ENCODE results near the gene MLC1. TPM values are rescaled to one million over a fixed set of nuclear protein-coding genes. Genes with fewer than 3 reads are reported as not detected.
A peak's percentile ranks its signal among the peaks of the same experiment; 100 is the strongest.

The MLC1 gene
- 0.23 TPM for polyA plus RNA-seq (2012; ENCODE audit: missing spikeins)

DNA sequence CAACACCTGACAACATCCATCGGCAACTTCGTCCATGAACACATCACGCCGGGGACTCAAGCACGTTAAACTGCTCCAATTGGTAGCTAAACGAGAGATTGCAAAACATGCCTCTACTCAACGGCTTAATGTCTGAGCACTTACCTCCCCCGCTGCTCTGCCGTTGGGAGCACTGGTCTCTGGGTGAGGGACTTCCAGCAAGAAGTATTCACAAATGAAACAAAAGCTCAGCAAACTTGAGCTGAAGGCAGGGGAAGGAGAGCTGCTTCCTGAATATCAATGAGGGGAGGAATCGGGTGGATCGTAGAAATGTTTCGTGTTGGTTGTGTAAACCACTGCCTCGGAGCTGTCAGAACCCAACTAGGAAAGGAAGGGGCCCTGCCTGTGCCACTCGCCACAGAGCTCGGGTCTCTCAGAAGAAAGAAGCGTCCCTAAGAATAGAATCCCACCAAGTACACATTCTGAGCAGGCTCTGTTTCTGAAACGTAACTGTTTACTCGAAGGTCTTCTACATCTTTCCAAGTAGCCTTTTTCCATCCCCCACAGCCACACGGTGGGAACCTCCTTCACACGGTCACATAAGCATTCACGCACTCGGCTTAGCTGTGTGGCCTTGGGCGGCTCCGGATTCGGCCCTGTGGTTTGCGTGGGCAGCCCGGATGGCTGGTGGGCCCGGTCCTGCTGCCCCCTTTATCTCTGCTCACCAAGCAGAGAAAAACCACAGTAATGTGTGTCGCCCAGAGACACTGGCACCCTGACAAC is at the start of gene MLC1:
Gene MLC1 (minus strand): TSS at position 216 of the 762 bp plus-strand sequence. CDS start 524 bp downstream, outside the sequence.
- FAIRE-seq = peak; percentile 77
- DNase-seq (ENCODE audit: insufficient read length) = no peak
- TF ChIP-seq POLR2A (IDR thresholded peaks at IDR 0.05; ENCODE audit: low read depth, low read length) (no peak), TAF1 (IDR thresholded peaks at IDR 0.05; ENCODE audit: borderline replicate concordance, low read depth, low read length) (no peak), POLR2AphosphoS5 (IDR thresholded peaks at IDR 0.05; ENCODE audit: low read depth, low read length) (no peak)

GRCh38 chr22:50134481-50134880 is 49.3 kb upstream of the MLC1 start:
- no peak for TF ChIP-seq POLR2AphosphoS5 (IDR thresholded peaks at IDR 0.05; ENCODE audit: low read depth, low read length)
- no peak for TF ChIP-seq POLR2A (IDR thresholded peaks at IDR 0.05; ENCODE audit: low read depth, low read length)
- TF ChIP-seq TAF1 (IDR thresholded peaks at IDR 0.05; ENCODE audit: borderline replicate concordance, low read depth, low read length) = no peak
- no peak for FAIRE-seq
- no peak for DNase-seq (ENCODE audit: insufficient read length)

GRCh38 chr22:50131894-50132293 is 46.7 kb upstream of the MLC1 start:
- DNase-seq (ENCODE audit: insufficient read length) (no peak), FAIRE-seq (no peak)
- TF ChIP-seq POLR2AphosphoS5 (IDR thresholded peaks at IDR 0.05; ENCODE audit: low read depth, low read length) = no peak

GRCh38 chr22:50129121-50129736 is 44.0 kb upstream of the MLC1 start:
- FAIRE-seq = no peak
- TF ChIP-seq POLR2AphosphoS5 (IDR thresholded peaks at IDR 0.05; ENCODE audit: low read depth, low read length) (no peak), TAF1 (IDR thresholded peaks at IDR 0.05; ENCODE audit: borderline replicate concordance, low read depth, low read length) (no peak), POLR2A (IDR thresholded peaks at IDR 0.05; ENCODE audit: low read depth, low read length) (no peak)
- DNase-seq (ENCODE audit: insufficient read length) = no peak

DNA sequence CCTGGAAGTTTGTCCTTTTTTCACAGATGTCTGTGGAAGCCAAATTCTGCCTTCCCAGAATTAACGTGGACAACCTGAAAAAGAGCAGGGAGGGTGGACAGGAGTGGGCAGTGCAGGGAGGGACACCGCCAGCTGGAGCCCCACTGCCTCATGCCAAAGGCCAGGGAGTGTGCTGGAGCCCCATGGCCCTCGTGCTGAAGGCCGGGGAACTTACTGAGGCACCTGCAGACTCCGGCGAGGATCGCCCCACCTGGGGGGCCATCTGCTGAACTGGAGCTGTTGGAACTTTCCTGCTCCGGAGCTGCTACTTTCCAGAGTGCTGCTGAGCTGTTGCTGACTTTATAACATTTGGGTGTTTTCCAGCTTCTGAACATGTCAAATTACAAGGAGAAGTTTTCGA is 39.8 kb upstream of the MLC1 start:
- DNase-seq (ENCODE audit: insufficient read length) = no peak
- no peak for FAIRE-seq
- TF ChIP-seq POLR2AphosphoS5 (IDR thresholded peaks at IDR 0.05; ENCODE audit: low read depth, low read length) = no peak
- no peak for TF ChIP-seq POLR2A (IDR thresholded peaks at IDR 0.05; ENCODE audit: low read depth, low read length)
- no peak for TF ChIP-seq TAF1 (IDR thresholded peaks at IDR 0.05; ENCODE audit: borderline replicate concordance, low read depth, low read length)

DNA sequence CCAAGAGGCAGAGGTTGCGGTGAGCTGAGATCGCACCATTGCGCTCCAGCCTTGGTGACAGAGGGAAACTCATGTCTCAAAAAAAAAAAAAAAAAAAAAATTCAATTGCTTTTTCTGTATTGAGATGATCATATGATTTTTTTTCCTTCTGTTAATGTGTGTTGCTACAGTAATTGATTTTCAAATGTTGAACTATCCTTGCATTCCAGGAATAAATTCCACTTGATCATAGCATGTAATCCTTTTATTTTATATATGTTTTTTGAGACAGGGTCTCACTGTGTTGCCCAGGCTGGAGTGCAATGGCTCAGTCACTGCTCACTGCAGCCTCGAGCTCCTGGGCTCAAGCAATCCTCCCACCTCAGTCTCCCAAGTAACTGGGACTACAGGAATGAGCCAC is 37.9 kb upstream of the MLC1 start:
- no peak for TF ChIP-seq POLR2AphosphoS5 (IDR thresholded peaks at IDR 0.05; ENCODE audit: low read depth, low read length)
- no peak for TF ChIP-seq TAF1 (IDR thresholded peaks at IDR 0.05; ENCODE audit: borderline replicate concordance, low read depth, low read length)
- TF ChIP-seq POLR2A (IDR thresholded peaks at IDR 0.05; ENCODE audit: low read depth, low read length) = no peak
- DNase-seq (ENCODE audit: insufficient read length) (no peak), FAIRE-seq (no peak)

- DNase-seq (ENCODE audit: insufficient read length) = no peak
- no peak for FAIRE-seq
- TF ChIP-seq TAF1 (IDR thresholded peaks at IDR 0.05; ENCODE audit: borderline replicate concordance, low read depth, low read length) (no peak), POLR2AphosphoS5 (IDR thresholded peaks at IDR 0.05; ENCODE audit: low read depth, low read length) (no peak), POLR2A (IDR thresholded peaks at IDR 0.05; ENCODE audit: low read depth, low read length) (no peak)
Measured at GRCh38 chr22:50121202-50121740, 36.0 kb upstream of the MLC1 start.

GRCh38 chr22:50119768-50120251 is 34.6 kb upstream of the MLC1 start:
- no peak for TF ChIP-seq POLR2A (IDR thresholded peaks at IDR 0.05; ENCODE audit: low read depth, low read length)
- TF ChIP-seq TAF1 (IDR thresholded peaks at IDR 0.05; ENCODE audit: borderline replicate concordance, low read depth, low read length) = no peak
- no peak for TF ChIP-seq POLR2AphosphoS5 (IDR thresholded peaks at IDR 0.05; ENCODE audit: low read depth, low read length)
- FAIRE-seq = no peak
- DNase-seq (ENCODE audit: insufficient read length) = no peak

GRCh38 chr22:50119169-50119767 is 34.0 kb upstream of the MLC1 start:
- DNase-seq (ENCODE audit: insufficient read length) = no peak
- TF ChIP-seq POLR2A (IDR thresholded peaks at IDR 0.05; ENCODE audit: low read depth, low read length) (no peak), POLR2AphosphoS5 (IDR thresholded peaks at IDR 0.05; ENCODE audit: low read depth, low read length) (no peak), TAF1 (IDR thresholded peaks at IDR 0.05; ENCODE audit: borderline replicate concordance, low read depth, low read length) (no peak)
- FAIRE-seq = no peak

GRCh38 chr22:50118557-50119168 is 33.4 kb upstream of the MLC1 start:
- TF ChIP-seq POLR2AphosphoS5 (IDR thresholded peaks at IDR 0.05; ENCODE audit: low read depth, low read length) (no peak), POLR2A (IDR thresholded peaks at IDR 0.05; ENCODE audit: low read depth, low read length) (no peak), TAF1 (IDR thresholded peaks at IDR 0.05; ENCODE audit: borderline replicate concordance, low read depth, low read length) (no peak)
- DNase-seq (ENCODE audit: insufficient read length) (no peak), FAIRE-seq (no peak)

GRCh38 chr22:50118129-50118528 is 32.9 kb upstream of the MLC1 start:
- peak; percentile 51 for FAIRE-seq
- no peak for DNase-seq (ENCODE audit: insufficient read length)
- no peak for TF ChIP-seq POLR2A (IDR thresholded peaks at IDR 0.05; ENCODE audit: low read depth, low read length)

All from GM12892 (cell line).